Left renal pelvis (tissue), 4 donors: Measurements from ENCODE around the gene PRLR. TPM values are rescaled to one million over a fixed set of nuclear protein-coding genes. Genes with fewer than 3 reads are reported as not detected.
"Not testable (repeated sequence)": the region's sequence is repeated elsewhere in the genome, so short reads cannot be mapped to it uniquely, and the experiment has no call there.

Source experiments
- DNase-seq, 4 donors: peaks; one replicate each; pipeline ENCODE4 v3.0.0-alpha.2; 2013; ENCODE audit warnings: low read depth in 4 of 4, low spot score in 3 of 4
- polyA plus RNA-seq, 4 donors: library from polyadenylated mRNA; unstranded; fragments of 120-200 nt; gene quantifications; one replicate each; pipeline ENCODE4 v1.2.1, GENCODE V29; 2013; ENCODE audit not compliant: insufficient read length in 4 of 4

PRLR gene
- polyA plus RNA-seq, 4 donors = 1.5 to 37.3 (median 32.0) TPM

GRCh38 chr5:35133186-35133585, 97.1 kb downstream of the PRLR start:
- DNase-seq = no peak

GRCh38 chr5:35131723-35132122, 98.6 kb downstream of the PRLR start:
- no peak for DNase-seq

DNA sequence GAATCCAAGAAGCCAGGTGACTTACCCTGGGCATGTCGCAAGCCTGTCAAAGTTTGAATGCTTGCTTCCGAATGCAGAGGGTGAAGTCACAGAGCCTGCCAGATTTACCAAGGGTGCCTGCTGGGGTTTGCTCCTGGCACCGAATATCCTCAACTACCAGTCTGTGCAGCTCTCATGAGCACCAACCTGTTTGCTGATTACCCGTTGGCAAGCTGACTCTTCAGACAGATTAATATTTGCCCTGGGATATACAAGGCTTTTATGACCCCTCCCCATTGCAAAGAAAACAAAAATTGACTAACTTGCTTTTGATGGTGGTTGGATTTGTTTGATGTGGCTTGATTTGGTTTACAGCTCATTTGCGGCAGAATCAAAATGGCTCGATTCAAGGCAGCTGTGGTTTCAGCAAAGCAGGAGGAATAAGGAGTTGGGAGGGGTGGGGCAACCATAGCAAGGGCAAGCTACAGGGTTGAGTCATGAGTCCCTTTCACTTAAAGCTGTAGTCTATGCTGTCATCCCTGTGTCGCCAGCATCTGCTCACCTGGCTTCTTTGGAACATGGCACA, 100.3 kb downstream of the PRLR start:
- no peak for DNase-seq

- DNase-seq = no peak
Observed at GRCh38 chr5:35129276-35129675, 101.0 kb downstream of the PRLR start.

GRCh38 chr5:35127006-35127405, 103.3 kb downstream of the PRLR start:
- no peak for DNase-seq

DNA sequence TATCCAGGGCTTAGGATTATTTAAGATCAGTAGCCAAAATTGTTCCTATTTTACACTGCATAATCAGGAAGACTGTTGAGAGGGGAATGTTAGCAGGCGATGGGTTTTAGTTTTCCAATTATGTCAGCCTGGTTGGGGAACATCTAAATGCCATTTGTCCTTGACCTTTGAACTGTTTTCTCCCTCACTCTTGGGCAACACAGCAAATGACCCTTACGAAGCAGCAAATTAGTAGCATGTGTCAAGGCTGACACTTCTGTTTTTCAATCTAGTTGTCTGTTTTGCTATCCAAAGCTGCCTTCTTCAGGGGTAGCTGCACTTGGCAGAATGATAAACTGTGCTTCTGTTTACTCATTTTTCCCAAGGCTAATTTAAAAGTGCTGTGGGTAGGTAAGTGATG, 104.5 kb downstream of the PRLR start:
- DNase-seq = no peak

DNA sequence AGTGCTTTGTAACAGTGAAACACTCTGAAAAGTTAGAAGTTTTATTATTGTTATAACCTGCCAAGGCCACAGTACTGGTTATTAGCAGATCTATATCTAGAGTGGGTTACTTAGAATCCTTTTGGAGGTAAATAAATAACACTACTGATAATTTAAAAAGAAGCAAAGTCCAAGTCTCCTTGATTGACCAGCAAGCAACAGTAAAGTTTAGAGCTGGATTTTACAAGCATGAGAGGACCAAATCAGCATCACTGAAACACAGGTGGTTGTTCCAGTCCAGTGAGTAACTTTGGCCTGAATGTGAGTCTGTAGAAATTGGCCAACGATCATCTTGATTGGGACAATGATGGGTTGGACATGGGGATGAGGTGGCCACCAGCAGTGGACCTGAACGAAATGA, 105.4 kb downstream of the PRLR start:
- DNase-seq = no peak

DNA sequence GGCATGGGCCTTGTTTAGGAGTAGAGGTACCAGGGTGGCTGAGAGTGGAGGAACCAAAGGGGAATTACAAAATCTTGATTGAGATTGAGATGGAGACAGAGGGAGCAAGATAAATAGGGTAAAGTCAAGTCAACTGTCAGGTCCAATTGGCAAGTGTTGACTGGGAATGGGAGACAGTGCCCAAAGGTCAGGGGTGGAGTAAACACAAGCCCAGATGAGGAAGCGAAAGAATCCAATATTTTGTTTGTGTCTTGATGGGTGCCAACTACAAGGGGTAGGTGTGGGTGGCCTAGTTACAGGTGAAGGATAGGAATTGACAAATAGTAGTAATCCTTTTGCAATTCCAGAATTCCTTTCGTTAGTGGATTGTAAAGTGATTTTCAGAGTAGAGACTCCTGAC, 107.5 kb downstream of the PRLR start:
- DNase-seq = no peak

DNA sequence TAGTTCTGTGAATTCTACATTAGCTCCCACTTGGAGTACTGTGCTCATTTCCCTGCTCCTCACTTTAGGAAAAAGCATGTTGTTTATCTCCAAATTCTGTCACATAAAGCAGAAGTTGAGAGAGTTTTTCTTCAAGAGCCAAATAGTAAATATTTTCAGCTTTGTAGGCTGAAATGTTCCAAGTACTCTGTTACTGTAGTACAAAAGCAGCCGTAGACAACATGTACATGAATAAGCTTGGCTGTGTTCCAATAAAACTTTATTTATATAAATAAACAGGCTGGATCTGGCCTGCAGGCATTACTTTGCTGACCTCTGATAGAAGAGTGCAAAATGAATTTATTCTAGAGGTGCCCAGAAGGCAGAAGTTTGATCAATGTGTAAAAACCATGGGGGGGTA, 109.6 kb downstream of the PRLR start:
- DNase-seq = no peak

DNA sequence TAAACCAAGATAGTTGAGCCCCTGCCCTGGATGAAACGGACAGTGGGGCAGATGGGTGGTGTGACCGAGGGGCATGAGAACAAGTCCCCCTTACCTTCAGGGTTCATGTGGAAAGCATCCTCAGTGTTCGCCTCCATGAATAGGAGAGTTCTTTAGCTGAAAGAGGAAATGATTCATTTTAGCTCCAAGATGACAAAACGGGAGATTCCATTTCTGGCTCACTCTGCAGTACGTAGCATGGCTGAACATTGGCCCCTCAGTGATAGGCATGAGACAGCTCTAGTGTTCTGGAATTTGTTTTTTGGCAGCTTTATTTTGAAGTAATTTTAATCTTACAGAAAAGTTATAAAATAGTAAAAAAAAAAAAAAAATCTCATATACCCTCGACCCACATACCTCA, 112.3 kb downstream of the PRLR start:
- DNase-seq = no peak

GRCh38 chr5:35115920-35116319, 114.4 kb downstream of the PRLR start:
- no peak for DNase-seq

DNA sequence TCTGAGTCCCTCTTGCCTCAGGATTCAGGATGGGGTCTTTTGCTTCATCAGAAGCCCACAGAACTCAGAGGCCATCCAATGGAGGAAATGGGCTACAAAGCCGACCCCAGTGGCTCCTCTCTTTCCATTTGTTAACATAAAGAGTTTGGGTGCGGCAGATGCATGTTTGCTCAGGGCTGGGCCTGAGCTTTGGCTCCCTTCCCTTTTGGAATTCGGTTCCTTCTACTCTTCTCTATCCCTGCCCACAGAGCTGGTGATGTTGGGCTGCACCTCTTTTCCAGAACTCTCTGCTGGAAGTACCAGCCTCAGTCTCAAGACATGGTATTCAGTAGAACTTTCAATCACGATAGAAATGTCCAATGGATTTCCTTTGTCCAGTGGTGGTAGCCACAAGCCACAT, 115.6 kb downstream of the PRLR start:
- no peak for DNase-seq

- no peak for DNase-seq
Observed at GRCh38 chr5:35112300-35112699, 118.0 kb downstream of the PRLR start.

GRCh38 chr5:35104550-35104949, 125.7 kb downstream of the PRLR start:
- not testable (repeated sequence) for DNase-seq

DNA sequence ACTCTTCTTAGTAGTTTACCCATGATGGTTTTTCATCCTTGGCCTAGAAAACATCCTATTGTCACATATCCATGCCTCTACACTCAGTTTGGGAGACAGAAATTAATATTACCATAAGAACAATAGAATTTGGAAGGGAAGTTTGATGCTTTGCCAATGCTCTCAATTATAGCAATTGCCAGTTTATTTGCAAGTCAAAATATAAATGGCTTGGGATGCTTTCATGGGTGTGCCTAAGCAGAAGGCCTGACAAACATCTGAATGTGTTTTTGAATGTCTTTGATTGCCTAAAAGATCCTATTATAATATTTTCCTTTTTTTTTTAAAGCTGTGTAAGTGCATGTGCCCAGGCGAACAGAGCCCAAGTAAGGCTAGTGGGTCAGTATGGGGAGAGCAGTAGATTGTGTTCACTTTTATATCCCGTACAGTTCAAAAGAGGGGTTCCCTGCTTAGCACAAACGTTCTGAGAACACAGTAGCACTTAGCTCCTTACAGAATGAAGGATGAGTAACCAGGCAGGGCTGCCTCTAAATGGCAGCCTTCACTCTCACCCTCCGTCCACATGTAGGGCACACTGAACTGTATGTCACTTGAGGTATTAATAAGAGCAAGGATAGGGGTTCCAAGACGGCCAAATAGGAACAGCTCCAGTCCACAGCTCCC, 126.5 kb downstream of the PRLR start:
- DNase-seq = no peak

DNA sequence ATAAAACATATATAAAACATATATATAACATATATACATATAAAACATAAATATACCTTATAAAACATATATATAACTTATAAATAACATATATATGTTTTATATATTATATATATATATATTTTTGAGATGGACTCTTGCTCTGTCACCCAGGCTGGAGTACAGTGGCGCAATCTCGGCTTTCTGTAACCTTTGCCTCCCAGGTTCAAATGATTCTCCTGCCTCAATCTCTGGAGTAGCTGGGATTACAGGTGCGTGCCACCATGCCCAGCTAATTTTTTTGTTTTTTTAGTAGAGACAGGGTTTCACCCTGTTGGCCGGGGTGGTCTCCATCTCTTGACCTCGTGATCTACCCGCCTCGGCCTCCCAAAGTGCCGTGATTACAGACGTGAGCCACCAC, 128.6 kb downstream of the PRLR start:
- not testable (repeated sequence) for DNase-seq

DNA sequence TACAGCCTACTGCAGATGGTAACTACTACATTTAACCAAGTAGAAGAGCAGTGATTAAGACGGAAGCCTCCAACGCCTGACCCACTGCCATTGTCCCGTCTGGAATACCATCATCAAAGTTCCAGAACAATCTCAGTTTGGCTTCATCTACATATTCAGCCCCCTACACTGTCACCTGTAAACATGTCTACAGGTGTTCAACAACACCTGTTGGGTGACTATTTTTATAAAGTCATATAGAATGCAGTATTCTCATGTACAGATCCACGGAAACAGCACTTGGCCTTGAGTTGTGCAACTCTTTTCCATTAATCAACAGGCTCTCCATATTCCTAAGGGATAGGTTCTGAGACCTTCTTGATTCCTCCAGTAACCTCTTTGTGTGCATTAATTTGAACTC, 129.3 kb downstream of the PRLR start:
- DNase-seq = no peak

- no peak for DNase-seq
Observed at GRCh38 chr5:35098214-35098613, 132.1 kb downstream of the PRLR start.

DNA sequence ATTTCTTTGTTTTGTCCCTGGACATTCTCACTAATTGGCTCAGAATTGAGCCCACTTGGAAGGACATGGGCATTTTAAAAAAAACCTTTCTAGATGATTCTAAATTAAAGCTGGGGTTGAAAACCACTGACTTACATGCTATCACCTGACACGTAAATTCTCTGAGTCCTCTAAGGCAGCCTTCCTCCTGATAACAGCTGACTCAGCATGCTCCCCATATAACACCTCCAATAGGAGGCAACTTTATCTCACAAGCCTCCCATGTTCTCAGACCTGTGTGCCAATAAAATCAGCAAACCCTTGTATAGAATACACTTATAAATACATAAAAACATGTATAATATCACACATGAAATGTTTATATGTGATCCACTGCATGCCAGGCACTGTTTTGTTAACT, 133.4 kb downstream of the PRLR start:
- DNase-seq = no peak

DNA sequence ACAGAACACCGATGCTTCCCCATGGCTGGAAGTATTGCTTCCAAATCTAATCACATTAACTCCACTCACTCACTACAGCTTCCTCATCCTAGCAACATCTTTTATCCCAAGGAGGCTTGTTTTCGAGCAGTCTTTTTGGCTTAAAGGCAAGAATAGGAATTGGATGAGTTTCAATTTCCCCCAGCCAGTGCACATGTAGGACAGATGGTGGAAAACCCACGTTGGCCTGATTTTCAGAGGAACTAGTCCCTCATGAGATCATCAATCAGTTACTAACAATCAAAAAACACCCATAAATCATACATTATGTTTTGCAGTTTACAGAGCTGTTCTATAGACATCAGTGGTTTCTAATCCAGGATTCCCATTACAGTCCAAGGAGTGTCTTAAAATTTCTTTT, 134.1 kb downstream of the PRLR start:
- DNase-seq = no peak

- DNase-seq = no peak
Observed at GRCh38 chr5:35095366-35095765, 134.9 kb downstream of the PRLR start.

GRCh38 chr5:35094948-35095347, 135.3 kb downstream of the PRLR start:
- DNase-seq = no peak

DNA sequence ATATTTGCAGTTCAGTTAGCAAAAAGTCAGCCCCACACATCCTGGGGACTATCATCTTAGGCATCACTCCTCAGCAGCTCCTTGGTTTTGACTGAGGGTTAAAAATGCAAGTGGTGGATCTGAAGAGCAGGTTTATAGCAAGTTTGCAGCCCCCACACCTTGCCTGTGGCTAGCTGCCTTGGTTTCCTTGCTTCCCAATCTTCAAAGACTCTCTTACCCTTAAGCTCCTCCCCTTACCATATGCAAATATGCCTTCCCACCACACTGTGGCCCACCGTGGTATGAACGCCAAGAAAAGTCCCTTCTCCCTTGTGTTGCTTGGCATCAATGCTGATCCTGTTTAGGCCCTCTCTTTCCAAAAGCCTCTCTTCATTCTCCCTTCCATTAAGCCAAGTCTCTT, 137.6 kb downstream of the PRLR start:
- DNase-seq = no peak
